SK-N-SH (cell line): ENCODE data around the gene MPO. TPM values are rescaled to one million over a fixed set of nuclear protein-coding genes. Genes with fewer than 3 reads are reported as not detected.

Experiments
- CTCF ChIA-PET: fragments of 300-600, 350-600 bp; formaldehyde crosslinking; extraction: SDS; loops from one replicate; lab custom pipeline; 2021; lab: Yijun Ruan, JAX
- POLR2A ChIA-PET: fragments of 350-600 bp; sonication (Branson Sonifier 250); formaldehyde crosslinking; extraction: SDS; loops from one replicate; lab custom pipeline; 2020; ENCODE audit warnings: antibody characterized with exemption, inconsistent platforms; lab: Yijun Ruan, JAX
- DNase-seq: peaks from one replicate; pipeline ENCODE4 v3.0.0; 2012
- H2AFZ ChIP-seq: fragments of 200-600 bp; sonication (generic); 2 replicates; pipeline ENCODE4 v1.8.1; 2016; ENCODE audit warnings: antibody characterized with exemption, mild to moderate bottlenecking, low read depth
- H3F3A ChIP-seq: fragments of 200-600 bp; sonication (generic); replicated peaks from 2 replicates; pipeline ENCODE3; 2016; ENCODE audit warnings: antibody characterized with exemption, mild to moderate bottlenecking; ENCODE audit not compliant: insufficient read depth
- H3K27ac ChIP-seq, 2 experiments: fragments of 200-500 bp in 1 of 2; fragments of 200-600 bp in 1 of 2; sonication (Bioruptor generic) in 1 of 2; sonication (generic), shearing (Covaris generic) in 1 of 2; 2 replicates each; pipeline versions ENCODE4 v1.5.1 to v1.6.1; 2014 to 2016; ENCODE audit warnings: low read depth in 2 of 2, inconsistent platforms in 1 of 2, low read length in 1 of 2, mild to moderate bottlenecking in 1 of 2, mixed read lengths in 1 of 2
- H3K27me3 ChIP-seq: fragments of 200-600 bp; sonication (generic), shearing (Covaris generic); 2 replicates; pipeline ENCODE4 v1.6.1; 2016; ENCODE audit warnings: mixed run types; ENCODE audit not compliant: insufficient read depth
- H3K36me3 ChIP-seq, 2 experiments: fragments of 200-500 bp in 1 of 2; fragments of 200-600 bp in 1 of 2; sonication (Bioruptor generic) in 1 of 2; sonication (generic) in 1 of 2; replicated peaks in 1 of 2; 2 replicates each; pipeline versions ENCODE3 to v1.5.1; 2014 to 2016; ENCODE audit warnings: low read length in 1 of 2, mild to moderate bottlenecking in 1 of 2; ENCODE audit not compliant: insufficient read depth in 2 of 2, control insufficient read depth in 1 of 2
- H3K4me1 ChIP-seq, 2 experiments: fragments of 200-500 bp in 1 of 2; fragments of 200-600 bp in 1 of 2; sonication (Bioruptor generic) in 1 of 2; sonication (generic), shearing (Covaris generic) in 1 of 2; 2 replicates each; pipeline versions ENCODE4 v1.5.1 to v1.6.1; 2014 to 2016; ENCODE audit warnings: low read depth in 1 of 2, low read length in 1 of 2, mixed run types in 1 of 2; ENCODE audit not compliant: insufficient read depth in 2 of 2, control insufficient read depth in 1 of 2
- H3K4me2 ChIP-seq: fragments of 200-600 bp; sonication (generic), shearing (Covaris generic); 2 replicates; pipeline ENCODE4 v1.6.1; 2017; ENCODE audit warnings: mixed run types
- H3K4me3 ChIP-seq, 2 experiments: fragments of 200-500 bp in 1 of 2; fragments of 200-600 bp in 1 of 2; sonication (Bioruptor generic) in 1 of 2; sonication (generic), shearing (Covaris generic) in 1 of 2; 2 replicates each; pipeline versions ENCODE4 v1.5.1 to v1.8.1; 2014 to 2016; ENCODE audit warnings: low read depth in 2 of 2, inconsistent platforms in 1 of 2, low read length in 1 of 2, mild to moderate bottlenecking in 1 of 2, mixed read lengths in 1 of 2, moderate library complexity in 1 of 2
- H3K79me2 ChIP-seq: fragments of 200-600 bp; sonication (generic); 2 replicates; pipeline ENCODE4 v1.8.1; 2017; ENCODE audit warnings: mild to moderate bottlenecking; ENCODE audit not compliant: insufficient read depth
- H3K9ac ChIP-seq: fragments of 200-600 bp; sonication (generic); 2 replicates; pipeline ENCODE4 v1.6.1; 2017; ENCODE audit warnings: mixed run types
- H3K9me2 ChIP-seq: fragments of 200-600 bp; sonication (generic); 2 replicates; pipeline ENCODE4 v1.6.1; 2017; ENCODE audit warnings: mixed run types
- H3K9me3 ChIP-seq: fragments of 200-600 bp; sonication (generic); 2 replicates; pipeline ENCODE4 v1.6.1; 2017; ENCODE audit warnings: mixed run types, mild to moderate bottlenecking, moderate library complexity
- H4K20me1 ChIP-seq: fragments of 200-600 bp; sonication (generic); 2 replicates; pipeline ENCODE4 v1.6.1; 2017; ENCODE audit warnings: mild to moderate bottlenecking, mixed run types; ENCODE audit not compliant: insufficient read depth
- CHD2 ChIP-seq: fragments of 150-350 bp; IDR thresholded peaks from 2 replicates; pipeline ENCODE4 v1.6.1; 2018; ENCODE audit warnings: low read length; ENCODE audit not compliant: partially characterized antibody
- EZH2phosphoT487 ChIP-seq: fragments of 200-600 bp; sonication (generic); IDR thresholded peaks from 2 replicates; pipeline ENCODE4 v1.6.1; 2017; ENCODE audit warnings: low read depth, mixed run types, mild to moderate bottlenecking, antibody characterized with exemption, moderate library complexity, borderline replicate concordance
- FOXJ3 ChIP-seq: sonication (generic); formaldehyde crosslinking; IDR thresholded peaks from 2 replicates; pipeline ENCODE4 v1.5.1; 2020; ENCODE audit warnings: mild to moderate bottlenecking, missing genetic modification reagents
- GATA2 ChIP-seq: sonication (generic); formaldehyde crosslinking; IDR thresholded peaks from 2 replicates; pipeline ENCODE4 v1.5.0; 2020; ENCODE audit warnings: mild to moderate bottlenecking, missing genetic modification reagents
- JUND ChIP-seq: IDR thresholded peaks from 2 replicates; pipeline ENCODE4 v1.4.0; 2012
- MXI1 ChIP-seq: IDR thresholded peaks from 2 replicates; pipeline ENCODE4 v1.6.1; 2012; ENCODE audit warnings: mild to moderate bottlenecking, low read depth, low read length, improper control_type of control experiment
- NFIC ChIP-seq: IDR thresholded peaks from 2 replicates; pipeline ENCODE4 v1.4.0; 2012; ENCODE audit warnings: borderline replicate concordance
- NRF1 ChIP-seq: IDR thresholded peaks from 2 replicates; pipeline ENCODE4 v1.6.1; 2012; ENCODE audit warnings: low read depth, mild to moderate bottlenecking, low read length
- RAD21 ChIP-seq: IDR thresholded peaks from 2 replicates; pipeline ENCODE4 v1.6.1; 2012; ENCODE audit warnings: mild to moderate bottlenecking, low read length
- RCOR1 ChIP-seq: fragments of 150-350 bp; IDR thresholded peaks from 2 replicates; pipeline ENCODE4 v1.6.1; 2017; ENCODE audit warnings: antibody characterized with exemption, low read length
- RFX5 ChIP-seq: IDR thresholded peaks from 2 replicates; pipeline ENCODE4 v1.6.1; 2012; ENCODE audit warnings: mild to moderate bottlenecking, improper control_type of control experiment, low read length
- SIN3A ChIP-seq: IDR thresholded peaks from 2 replicates; pipeline ENCODE4 v1.6.1; 2012; ENCODE audit warnings: low read depth, mild to moderate bottlenecking, low read length, moderate library complexity, borderline replicate concordance
- TCF12 ChIP-seq: IDR thresholded peaks from 2 replicates; pipeline ENCODE4 v1.4.0; 2012
- TEAD4 ChIP-seq: IDR thresholded peaks from 2 replicates; pipeline ENCODE4 v1.4.0; 2012; ENCODE audit warnings: mild to moderate bottlenecking, borderline replicate concordance; ENCODE audit not compliant: insufficient read depth
- WGBS: methylation state at CpG from one replicate; pipeline ENCODE4 v1.1.6; 2017; ENCODE audit warnings: low lambda C conversion rate; 5-methylcytosine and 5-hydroxymethylcytosine counted together
- polyA plus RNA-seq, 3 experiments: library from polyadenylated mRNA; depleted of rRNA; stranded (reverse); fragments of >200 nt; gene quantifications; 2 replicates each; pipeline ENCODE4 v1.2.3, GENCODE V29; 2012
- TF ChIP-seq, protein P1 (sequence below): fragments of 200-600 bp; sonication (generic); IDR thresholded peaks from 2 replicates; pipeline ENCODE4 v1.6.1; 2017; ENCODE audit warnings: antibody characterized with exemption, mild to moderate bottlenecking, moderate library complexity
- TF ChIP-seq, protein P2 (sequence below): fragments of 150-350 bp; IDR thresholded peaks from 2 replicates; pipeline ENCODE4 v1.6.1; 2017; ENCODE audit warnings: antibody characterized with exemption, low read length, low read depth, borderline replicate concordance
- TF ChIP-seq, protein P3 (sequence below): IDR thresholded peaks from 2 replicates; pipeline ENCODE4 v1.4.0; 2012; ENCODE audit warnings: low read depth, borderline replicate concordance
- TF ChIP-seq, protein P4 (sequence below): fragments of 150-350 bp; IDR thresholded peaks from 2 replicates; pipeline ENCODE4 v1.6.1; 2016; ENCODE audit warnings: mild to moderate bottlenecking, low read depth, low read length
- TF ChIP-seq, protein P5 (sequence below): IDR thresholded peaks from 2 replicates; pipeline ENCODE4 v1.4.0; 2012; ENCODE audit warnings: low read depth

Gene MPO
- polyA plus RNA-seq, 1 of the 3 experiments (the other 2 are of a cell fraction), result not detected

DNA sequence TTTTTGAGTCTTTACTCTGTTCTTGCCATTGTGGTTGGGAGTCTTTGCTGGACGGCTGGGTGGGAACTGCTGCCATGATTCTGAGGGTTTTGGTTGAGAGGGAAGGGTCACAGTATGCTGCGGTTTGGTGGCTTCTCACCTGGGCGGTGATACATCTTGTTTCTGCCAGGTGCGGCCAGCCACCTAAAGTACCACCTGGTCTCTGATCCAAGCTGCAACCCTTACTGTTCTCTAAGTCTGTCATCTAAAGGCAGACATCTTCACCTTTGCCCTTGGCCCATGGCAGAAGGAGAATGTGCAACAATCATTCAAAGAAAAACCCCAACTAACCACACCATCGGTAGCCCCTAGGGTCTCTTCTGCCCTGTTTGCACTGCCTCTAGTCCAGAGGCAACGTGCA, 19.6 kb upstream of the MPO start (continued):
- TF ChIP-seq GATA2 (CRISPR knock-in tag), result no peak
- no peak for TF ChIP-seq FOXJ3 (CRISPR knock-in tag)
- no peak for TF ChIP-seq TCF12
- TF ChIP-seq SIN3A, result no peak

DNA sequence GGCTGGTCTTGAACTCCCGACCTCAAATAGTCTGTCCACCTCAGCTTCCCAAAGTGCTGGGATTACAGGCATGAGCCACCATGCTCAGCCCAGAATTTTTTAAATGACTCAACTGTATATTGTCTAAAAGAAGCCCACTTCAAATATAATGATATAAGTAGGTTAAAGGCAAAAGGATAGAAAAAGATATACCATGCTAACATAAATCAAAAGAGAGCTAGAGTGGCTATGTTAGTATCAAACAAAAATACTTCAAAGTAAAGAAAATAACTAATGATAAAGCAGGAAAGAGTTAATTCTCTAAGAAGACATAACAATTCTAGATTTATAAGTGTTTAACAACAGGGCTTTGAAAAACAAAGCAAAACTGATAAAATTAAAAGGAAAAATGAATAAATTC, 13.3 kb upstream of the MPO start:
- 14% methylated on average over 1 of the region's 1 CpG for WGBS
- H3K27ac ChIP-seq, result no peak overlapping the region

DNA sequence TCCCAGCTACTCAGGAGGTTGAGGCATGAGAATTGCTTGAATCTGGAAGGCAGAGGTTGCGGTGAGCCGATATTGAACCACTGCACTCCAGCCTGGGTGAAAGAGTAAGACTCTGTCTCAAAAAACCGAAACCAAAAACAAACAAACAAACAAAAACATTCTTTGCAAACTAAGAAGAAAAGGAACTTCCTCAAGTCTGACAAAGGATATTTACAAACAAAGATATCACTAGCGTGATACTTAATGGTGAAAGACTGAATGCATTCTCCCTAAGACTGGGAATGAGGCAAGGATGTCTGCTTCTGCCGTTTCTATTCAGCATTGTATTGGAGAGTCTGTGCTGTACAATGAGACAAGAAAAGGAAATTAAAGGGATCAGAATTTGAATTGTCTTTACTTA, 10.5 kb upstream of the MPO start:
- ChIA-PET CTCF (interaction anchor here (0.7 to 1.3 kb wide), 3 partner anchors 91 to 168 kb away, joined by 3 to 5 read pairs (median 3); partner anchors contain the start of gene RNF43), POLR2A (no interaction called here)
- Histone ChIP-seq H3K9me3 (no peaks in the 10 kb centered on the region), H3K9ac (no peak overlapping the region), H3K36me3 (no peaks in the 10 kb centered on the region), H3K4me1 (no peaks in the 10 kb centered on the region), H3K9me2 (no peaks in the 10 kb centered on the region), H3K27me3 (peaks cover 51% of the 10 kb centered on the region; the same call in 1 of the 2 replicates), H4K20me1 (no peaks in the 10 kb centered on the region), H3K4me2 (no peak overlapping the region), H3F3A (no peaks in the 10 kb centered on the region), H3K79me2 (no peaks in the 10 kb centered on the region), H3K4me3 (no peak overlapping the region), H2AFZ (no peak overlapping the region), H3K27ac (no peak overlapping the region)
- TF ChIP-seq CHD2 (no peak), JUND (no peak), EZH2phosphoT487 (no peak), RCOR1 (no peak), RFX5 (no peak), TCF12 (no peak), TEAD4 (no peak), GATA2 (CRISPR knock-in tag) (no peak), MXI1 (no peak)
- TF ChIP-seq, protein P1, sequence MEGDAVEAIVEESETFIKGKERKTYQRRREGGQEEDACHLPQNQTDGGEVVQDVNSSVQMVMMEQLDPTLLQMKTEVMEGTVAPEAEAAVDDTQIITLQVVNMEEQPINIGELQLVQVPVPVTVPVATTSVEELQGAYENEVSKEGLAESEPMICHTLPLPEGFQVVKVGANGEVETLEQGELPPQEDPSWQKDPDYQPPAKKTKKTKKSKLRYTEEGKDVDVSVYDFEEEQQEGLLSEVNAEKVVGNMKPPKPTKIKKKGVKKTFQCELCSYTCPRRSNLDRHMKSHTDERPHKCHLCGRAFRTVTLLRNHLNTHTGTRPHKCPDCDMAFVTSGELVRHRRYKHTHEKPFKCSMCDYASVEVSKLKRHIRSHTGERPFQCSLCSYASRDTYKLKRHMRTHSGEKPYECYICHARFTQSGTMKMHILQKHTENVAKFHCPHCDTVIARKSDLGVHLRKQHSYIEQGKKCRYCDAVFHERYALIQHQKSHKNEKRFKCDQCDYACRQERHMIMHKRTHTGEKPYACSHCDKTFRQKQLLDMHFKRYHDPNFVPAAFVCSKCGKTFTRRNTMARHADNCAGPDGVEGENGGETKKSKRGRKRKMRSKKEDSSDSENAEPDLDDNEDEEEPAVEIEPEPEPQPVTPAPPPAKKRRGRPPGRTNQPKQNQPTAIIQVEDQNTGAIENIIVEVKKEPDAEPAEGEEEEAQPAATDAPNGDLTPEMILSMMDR, result no peak
- TF ChIP-seq, protein P2, sequence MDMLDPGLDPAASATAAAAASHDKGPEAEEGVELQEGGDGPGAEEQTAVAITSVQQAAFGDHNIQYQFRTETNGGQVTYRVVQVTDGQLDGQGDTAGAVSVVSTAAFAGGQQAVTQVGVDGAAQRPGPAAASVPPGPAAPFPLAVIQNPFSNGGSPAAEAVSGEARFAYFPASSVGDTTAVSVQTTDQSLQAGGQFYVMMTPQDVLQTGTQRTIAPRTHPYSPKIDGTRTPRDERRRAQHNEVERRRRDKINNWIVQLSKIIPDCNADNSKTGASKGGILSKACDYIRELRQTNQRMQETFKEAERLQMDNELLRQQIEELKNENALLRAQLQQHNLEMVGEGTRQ, result no peak
- TF ChIP-seq, protein P3, sequence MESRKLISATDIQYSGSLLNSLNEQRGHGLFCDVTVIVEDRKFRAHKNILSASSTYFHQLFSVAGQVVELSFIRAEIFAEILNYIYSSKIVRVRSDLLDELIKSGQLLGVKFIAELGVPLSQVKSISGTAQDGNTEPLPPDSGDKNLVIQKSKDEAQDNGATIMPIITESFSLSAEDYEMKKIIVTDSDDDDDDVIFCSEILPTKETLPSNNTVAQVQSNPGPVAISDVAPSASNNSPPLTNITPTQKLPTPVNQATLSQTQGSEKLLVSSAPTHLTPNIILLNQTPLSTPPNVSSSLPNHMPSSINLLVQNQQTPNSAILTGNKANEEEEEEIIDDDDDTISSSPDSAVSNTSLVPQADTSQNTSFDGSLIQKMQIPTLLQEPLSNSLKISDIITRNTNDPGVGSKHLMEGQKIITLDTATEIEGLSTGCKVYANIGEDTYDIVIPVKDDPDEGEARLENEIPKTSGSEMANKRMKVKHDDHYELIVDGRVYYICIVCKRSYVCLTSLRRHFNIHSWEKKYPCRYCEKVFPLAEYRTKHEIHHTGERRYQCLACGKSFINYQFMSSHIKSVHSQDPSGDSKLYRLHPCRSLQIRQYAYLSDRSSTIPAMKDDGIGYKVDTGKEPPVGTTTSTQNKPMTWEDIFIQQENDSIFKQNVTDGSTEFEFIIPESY, result no peak
- TF ChIP-seq, protein P4, sequence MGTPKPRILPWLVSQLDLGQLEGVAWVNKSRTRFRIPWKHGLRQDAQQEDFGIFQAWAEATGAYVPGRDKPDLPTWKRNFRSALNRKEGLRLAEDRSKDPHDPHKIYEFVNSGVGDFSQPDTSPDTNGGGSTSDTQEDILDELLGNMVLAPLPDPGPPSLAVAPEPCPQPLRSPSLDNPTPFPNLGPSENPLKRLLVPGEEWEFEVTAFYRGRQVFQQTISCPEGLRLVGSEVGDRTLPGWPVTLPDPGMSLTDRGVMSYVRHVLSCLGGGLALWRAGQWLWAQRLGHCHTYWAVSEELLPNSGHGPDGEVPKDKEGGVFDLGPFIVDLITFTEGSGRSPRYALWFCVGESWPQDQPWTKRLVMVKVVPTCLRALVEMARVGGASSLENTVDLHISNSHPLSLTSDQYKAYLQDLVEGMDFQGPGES, result no peak
- TF ChIP-seq, protein P5, sequence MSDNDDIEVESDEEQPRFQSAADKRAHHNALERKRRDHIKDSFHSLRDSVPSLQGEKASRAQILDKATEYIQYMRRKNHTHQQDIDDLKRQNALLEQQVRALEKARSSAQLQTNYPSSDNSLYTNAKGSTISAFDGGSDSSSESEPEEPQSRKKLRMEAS, result no peak
- DNase-seq, result no peak
- 46% methylated on average over 5 of the region's 5 CpGs for WGBS

More for the DNA sequence above, 13.3 kb upstream of the MPO start:
- Histone ChIP-seq H3K36me3 (peaks cover 0 to 2% of the 10 kb centered on the region in 2 experiments), H3K9ac (no peak overlapping the region), H2AFZ (no peak overlapping the region), H3K9me2 (no peaks in the 10 kb centered on the region), H3K27me3 (peaks cover 40% of the 10 kb centered on the region; the same call in 1 of the 2 replicates), H3K4me2 (no peak overlapping the region), H3K4me1 (no peaks in the 10 kb centered on the region), H3K9me3 (no peaks in the 10 kb centered on the region), H3K4me3 (no peak overlapping the region), H3F3A (no peaks in the 10 kb centered on the region), H4K20me1 (no peaks in the 10 kb centered on the region), H3K79me2 (no peaks in the 10 kb centered on the region)
- TF ChIP-seq JUND (no peak), RAD21 (no peak), NRF1 (no peak), NFIC (no peak)
- ChIA-PET POLR2A (no interaction called here), CTCF (interaction anchor here (1.2 to 1.3 kb wide), 3 partner anchors 10 to 124 kb away, joined by 4 to 5 read pairs (median 4); partner anchors contain the start of gene RNF43)
- no peak for DNase-seq
